ENCODE measurements around the gene FAM219A.

GRCh38 chr9:34381323-34381722 is 77.0 kb downstream of the FAM219A start:
- TF ChIP-seq EZH2 (IDR thresholded peaks at IDR 0.05) (no peak), POLR2AphosphoS5 (IDR thresholded peaks at IDR 0.05; ENCODE audit: borderline replicate concordance, low read depth, low read length) (no peak), FOXP2 (optimal IDR thresholded peaks at IDR 0.05; ENCODE audit: control extremely low read depth, extremely low read length, insufficient read depth) (no peak)
